Breast epithelium (tissue), 3 donors: ENCODE data around the gene GRIA4.

ENCODE experiments used
- CTCF ChIP-seq, 3 donors: fragments of 450-650 bp; IDR thresholded peaks; one replicate each; pipeline ENCODE4 v1.5.1; 2016 to 2017; ENCODE audit warnings: antibody characterized with exemption in 3 of 3, mild to moderate bottlenecking in 3 of 3, moderate library complexity in 3 of 3
- POLR2A ChIP-seq: fragments of 450-650 bp; IDR thresholded peaks from one replicate; pipeline ENCODE4 v1.6.1; 2016; ENCODE audit warnings: antibody characterized with exemption, mild to moderate bottlenecking, moderate library complexity
- POLR2AphosphoS5 ChIP-seq, 3 donors: sonication (generic); formaldehyde crosslinking; IDR thresholded peaks; one replicate each; pipeline ENCODE4 v1.6.1; 2017; ENCODE audit warnings: antibody characterized with exemption in 3 of 3

- no peak for TF ChIP-seq CTCF (IDR thresholded peaks at IDR 0.05)
- no peak for TF ChIP-seq POLR2A
- no peak for TF ChIP-seq POLR2AphosphoS5 (IDR thresholded peaks at IDR 0.05)
Observed at GRCh38 chr11:105799728-105800462, 190.0 kb downstream of the GRIA4 start.
